Sigmoid colon (tissue), 4 donors: ENCODE data around the gene ESR2.

Source experiments
- POLR2AphosphoS5 ChIP-seq, 4 donors: sonication (generic); formaldehyde crosslinking; IDR thresholded peaks; one replicate each; pipeline ENCODE4 v1.6.1; 2017; ENCODE audit warnings: antibody characterized with exemption in 4 of 4
- TF ChIP-seq, protein P1 (sequence below), 4 experiments: fragments of 450-650 bp in 3 of 4; fragments of 200-600 bp in 1 of 4; IDR thresholded peaks; one replicate each; pipeline ENCODE4 v1.5.1; 2016 to 2019; ENCODE audit warnings: antibody characterized with exemption in 4 of 4, mild to moderate bottlenecking in 3 of 4, moderate library complexity in 2 of 4

DNA sequence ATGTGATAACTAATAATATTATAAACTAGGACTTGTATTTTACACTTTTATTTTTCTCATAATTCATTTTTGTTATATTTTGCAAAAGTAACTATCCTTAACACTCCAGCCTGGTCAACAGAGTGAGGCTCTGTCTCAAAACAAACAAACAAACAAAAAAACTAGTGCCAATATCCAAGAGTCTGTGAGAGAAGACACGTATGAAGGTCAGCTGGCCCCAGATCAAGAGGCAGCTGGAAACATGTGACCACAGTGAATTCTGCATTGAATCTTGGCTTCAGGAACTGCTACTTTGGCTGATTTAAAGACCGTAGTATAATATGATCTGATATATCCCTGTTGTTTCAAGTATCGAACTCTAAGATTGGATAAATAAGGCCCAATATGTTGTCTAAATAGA is 47.0 kb downstream of the ESR2 start:
- TF ChIP-seq, protein P1, sequence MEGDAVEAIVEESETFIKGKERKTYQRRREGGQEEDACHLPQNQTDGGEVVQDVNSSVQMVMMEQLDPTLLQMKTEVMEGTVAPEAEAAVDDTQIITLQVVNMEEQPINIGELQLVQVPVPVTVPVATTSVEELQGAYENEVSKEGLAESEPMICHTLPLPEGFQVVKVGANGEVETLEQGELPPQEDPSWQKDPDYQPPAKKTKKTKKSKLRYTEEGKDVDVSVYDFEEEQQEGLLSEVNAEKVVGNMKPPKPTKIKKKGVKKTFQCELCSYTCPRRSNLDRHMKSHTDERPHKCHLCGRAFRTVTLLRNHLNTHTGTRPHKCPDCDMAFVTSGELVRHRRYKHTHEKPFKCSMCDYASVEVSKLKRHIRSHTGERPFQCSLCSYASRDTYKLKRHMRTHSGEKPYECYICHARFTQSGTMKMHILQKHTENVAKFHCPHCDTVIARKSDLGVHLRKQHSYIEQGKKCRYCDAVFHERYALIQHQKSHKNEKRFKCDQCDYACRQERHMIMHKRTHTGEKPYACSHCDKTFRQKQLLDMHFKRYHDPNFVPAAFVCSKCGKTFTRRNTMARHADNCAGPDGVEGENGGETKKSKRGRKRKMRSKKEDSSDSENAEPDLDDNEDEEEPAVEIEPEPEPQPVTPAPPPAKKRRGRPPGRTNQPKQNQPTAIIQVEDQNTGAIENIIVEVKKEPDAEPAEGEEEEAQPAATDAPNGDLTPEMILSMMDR (IDR thresholded peaks at IDR 0.05): no peak
- TF ChIP-seq POLR2AphosphoS5 (IDR thresholded peaks at IDR 0.05): no peak
